Measurements from ENCODE around the gene CLK1.
"Not testable (repeated sequence)": the region's sequence is repeated elsewhere in the genome, so short reads cannot be mapped to it uniquely, and the experiment has no call there.

Gene CLK1

DNA sequence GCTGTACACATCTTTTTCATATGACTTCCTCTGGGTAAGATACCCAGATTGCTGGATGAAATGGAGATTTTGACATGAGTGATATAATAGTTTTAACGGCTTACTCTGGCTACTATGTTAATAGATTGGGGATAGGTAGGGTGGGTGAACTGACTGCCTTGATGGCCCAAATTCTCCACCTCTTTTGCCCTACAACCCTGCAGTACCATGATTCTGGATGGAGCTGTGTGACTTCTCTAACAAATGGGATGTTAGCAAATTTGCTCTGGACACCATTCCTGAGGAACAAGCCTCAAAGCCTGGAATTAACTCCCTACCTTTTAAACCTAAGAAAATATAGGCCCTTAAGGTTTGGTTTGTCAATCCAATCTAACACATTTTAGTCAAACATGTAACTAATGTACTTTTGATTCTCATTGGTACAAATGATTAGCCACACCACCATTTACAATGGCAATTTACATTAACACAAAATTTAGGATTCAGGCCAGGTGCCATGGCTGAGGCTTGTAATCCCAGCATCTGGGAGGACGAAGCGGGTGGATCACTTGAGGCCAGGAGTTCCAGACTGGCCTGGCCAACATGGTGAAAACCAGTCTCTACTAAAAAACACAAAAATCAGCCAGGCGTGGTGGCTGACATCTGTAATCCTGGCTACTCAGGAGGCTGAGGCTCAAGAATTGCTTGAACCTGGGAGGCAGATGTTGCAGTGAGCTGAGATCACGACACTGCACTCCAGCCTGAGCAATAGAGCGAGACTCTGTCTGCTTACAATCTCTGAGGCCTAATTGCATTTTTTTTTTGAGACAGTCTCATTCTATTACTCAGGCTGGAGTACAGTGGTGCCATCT is 12.8 kb downstream of the CLK1 start:
- DNase-seq (ENCODE audit: low read depth in 2 of 2, low spot score in 1 of 2), result no peak

DNA sequence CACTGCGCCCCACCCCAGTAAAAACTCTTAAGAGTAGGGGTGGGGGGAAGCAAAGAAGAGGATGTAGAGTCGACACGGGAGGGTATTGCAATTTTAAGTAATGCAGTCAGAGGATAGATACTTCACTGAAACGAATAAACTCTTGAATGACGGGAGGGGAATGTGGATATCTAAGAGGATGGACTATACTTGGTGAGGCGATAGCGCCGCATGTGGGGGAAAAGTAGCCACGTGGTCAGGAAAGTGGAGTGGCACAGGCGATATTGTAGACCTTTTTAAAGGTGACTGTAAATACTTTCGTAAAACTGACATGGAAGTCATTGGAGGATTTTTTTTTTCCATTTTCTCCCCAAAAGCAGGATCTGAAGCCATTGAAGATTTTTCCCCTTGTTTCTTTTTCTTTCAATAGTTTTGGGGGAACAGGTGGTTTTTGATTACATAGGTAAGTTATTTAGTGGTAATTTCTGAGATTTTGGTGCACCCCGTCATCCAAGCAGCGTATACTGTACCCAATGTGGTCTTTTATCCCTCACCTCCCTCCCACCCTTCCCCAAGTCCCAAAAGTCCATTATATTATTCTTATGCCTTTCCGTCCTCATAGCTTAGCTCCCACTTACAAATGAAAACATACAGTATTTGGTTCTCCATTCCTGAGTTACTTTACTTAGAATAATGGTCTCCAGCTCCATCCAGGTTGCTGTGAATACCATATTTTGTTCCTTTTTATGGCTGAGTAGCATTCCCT is 13.8 kb downstream of the CLK1 start:
- no peak for DNase-seq (ENCODE audit: low read depth in 2 of 2, low spot score in 1 of 2)

DNA sequence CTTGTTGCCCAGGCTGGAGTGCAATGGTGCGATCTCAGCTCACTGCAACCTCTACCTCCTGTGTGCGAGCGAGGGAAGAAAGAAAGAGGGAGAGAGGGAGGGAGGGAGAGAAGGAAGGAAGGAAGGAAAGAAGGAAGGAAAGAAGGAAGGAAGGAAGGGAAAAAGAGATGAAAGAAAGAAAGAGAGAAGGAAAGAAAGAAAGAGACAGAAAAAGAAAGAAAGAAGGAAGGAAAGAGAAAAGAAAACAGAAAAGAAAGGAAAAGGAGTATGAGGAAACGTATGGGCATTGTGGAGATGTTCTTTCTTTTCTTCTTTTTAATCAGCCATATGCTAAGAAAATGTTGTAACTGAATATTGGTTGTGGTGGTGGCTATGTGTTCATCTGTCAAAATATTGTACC is 16.5 kb downstream of the CLK1 start:
- no peak for DNase-seq (ENCODE audit: low read depth in 2 of 2, low spot score in 1 of 2)

DNA sequence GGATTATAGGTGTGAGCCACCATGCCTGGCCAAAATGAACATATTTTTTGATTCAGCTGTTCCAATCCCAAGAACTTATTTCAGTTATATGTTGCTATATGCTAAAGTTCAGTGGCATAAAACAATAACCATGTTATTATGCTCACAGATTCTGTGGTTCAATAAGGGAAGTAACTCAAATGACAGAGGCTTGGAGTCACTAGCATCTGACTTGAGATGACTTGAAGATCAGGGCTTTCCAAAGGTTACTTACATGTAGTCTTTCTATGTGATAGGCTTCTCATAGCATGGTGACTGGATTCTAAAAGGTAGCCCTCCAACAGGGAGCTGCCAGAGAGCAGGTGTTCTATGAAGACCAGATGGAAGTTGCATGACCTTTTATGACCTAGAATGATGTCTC is 17.2 kb downstream of the CLK1 start:
- no peak for DNase-seq (ENCODE audit: low read depth in 2 of 2, low spot score in 1 of 2)

DNA sequence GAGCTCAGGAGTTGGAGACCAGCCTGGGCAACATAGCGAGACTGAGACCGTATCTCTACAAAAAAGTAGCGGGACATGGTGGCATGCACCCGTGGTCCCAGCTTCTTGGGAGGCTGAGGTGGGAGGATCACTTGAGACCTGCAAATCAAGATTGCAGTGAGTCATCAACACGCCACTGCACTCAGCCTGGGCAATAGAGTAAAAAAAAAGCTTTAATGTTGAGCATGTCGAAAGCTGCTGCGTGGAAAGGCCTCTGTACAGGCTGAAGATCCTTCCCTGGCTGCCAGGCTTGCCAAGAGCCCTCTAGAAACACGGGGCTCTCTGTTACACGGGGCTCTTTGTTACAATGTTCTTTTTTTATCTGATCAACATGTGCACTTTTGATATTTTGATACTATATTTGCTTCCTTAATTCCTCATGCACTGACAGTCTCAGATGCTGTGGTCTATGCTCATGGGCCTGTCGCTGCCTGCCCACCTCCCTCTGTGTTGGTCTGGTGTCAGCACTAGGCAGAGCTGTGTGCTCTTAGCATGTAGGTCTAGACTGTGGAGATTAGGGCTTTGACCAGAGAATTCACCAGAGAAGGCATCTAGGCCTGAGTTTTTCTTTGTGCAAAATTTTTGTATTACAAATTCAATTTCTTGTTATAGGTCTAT is 18.7 kb downstream of the CLK1 start:
- DNase-seq (ENCODE audit: low read depth in 2 of 2, low spot score in 1 of 2), result no peak

DNA sequence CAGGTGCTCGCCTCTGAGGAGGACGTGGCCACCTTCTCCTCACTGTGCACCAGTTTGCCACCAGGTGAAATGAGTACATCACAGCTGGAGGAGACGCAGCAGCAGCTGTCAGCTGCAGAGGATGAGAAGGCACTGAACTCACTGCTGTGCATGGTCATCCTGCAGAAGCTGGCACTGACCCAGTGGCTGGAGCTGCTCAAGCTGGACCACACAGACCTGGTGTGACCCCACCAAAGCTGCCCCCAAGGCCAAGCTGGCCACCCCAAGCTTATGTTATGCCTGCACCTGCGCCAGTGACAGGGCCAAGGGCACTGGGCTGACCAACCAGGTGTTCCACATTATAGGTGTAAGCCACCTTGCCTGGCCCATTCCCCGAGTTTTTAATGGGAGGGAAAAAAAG is 19.3 kb downstream of the CLK1 start:
- no peak for DNase-seq (ENCODE audit: low read depth in 2 of 2, low spot score in 1 of 2)

DNA sequence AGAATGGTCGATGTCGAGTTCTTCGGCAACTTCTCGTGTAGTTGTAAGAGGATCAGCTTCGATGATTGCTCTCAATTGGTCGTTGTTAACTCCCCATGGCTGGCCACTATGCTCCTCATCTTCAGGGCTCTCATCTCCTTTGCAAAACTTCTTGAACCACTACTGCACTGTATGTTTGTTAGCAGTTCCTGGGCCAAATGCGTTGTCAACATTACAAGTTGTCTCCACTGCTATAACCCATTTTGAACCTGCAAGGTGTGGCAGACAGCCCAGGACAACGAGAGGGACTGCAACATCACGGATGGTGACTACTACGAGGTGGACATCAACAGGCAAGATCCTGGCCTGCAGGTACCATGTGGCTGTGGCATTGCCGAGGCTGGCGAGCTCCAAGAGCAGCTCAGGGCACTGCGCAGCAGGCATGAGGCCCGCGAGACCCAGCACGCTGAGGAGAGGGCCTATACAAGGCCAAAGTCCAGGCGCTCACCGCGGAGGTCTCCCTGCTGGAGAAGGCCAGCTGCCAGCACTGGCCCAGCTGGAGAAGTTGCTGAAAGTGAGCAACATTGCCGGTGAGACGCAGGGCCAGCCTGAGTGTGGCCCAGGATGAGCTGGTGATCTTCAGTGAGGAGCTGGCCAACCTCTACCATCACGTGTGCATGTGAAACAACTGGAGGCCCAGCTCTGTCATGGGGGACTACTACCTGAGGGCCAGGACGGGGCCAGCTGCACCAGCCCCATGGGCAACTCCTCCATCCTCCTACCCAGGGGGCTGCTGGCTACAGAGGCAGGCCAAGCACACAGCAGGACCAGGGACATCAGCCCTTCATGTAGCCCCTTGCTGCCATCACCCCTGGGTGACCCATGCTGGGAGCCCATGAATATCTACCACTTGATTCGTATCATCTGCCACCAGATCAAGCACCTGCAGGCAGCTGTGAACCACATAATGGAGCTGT is 20.2 kb downstream of the CLK1 start:
- DNase-seq (ENCODE audit: low read depth in 2 of 2, low spot score in 1 of 2), result no peak

DNA sequence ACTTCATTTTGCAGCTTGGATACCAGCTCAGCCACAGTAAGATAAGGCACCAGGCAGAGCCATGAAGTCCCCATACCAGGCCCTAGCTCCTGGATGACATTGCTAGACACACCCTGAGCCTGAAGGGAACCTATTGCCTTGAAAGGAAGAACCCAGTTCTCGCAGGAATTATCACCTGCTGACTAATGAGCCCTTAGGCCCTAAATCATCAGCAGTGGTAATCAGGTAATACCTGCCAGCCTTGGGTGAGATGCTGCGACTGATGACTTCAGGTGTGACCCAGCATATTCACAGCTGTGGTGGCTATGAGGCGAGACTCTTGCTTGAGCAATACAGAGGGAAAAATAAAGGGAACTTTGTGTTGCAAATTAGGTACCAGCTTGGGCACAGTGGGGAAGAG is 24.9 kb downstream of the CLK1 start:
- no peak for DNase-seq (ENCODE audit: low read depth in 2 of 2, low spot score in 1 of 2)

DNA sequence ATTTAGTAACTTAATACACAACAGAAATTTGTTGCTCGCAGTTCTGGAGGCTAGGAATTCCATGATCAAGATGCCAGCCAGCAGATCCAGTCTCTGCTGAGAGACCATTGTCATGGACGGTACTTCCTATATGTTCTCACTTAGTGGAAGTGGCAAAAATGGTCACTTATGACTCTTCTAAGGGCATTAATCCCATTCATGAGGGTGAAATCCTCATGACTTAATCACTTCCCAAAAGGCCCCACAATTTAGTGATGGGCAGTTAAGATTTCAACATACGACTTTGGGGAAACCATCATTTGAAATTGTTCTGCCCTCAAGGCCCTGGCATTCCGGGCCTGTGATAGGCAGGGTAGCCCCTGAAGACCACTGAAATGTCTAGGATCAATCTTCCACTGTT is 29.8 kb downstream of the CLK1 start:
- DNase-seq (ENCODE audit: low read depth in 2 of 2, low spot score in 1 of 2), result no peak

DNA sequence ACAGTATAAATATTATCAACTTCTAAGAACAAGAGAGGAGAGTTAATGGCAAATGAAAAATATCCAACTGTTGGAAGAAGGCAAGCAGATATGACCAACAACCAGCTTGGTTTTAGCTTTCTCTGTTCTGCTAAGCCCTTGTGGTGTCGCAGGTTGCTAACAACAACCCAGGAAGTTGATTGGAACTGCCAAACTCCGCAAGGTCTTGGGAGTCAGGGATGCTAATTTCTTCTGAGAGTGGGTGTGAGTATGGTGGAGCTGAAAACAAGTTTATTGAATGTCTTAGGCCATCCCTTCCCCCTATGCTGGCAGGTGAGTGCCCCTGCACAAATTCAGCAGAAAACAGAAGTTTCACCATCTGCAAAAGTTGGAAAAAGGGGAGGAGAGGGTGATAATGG is 35.2 kb downstream of the CLK1 start:
- DNase-seq (ENCODE audit: low read depth in 2 of 2, low spot score in 1 of 2), result no peak

DNA sequence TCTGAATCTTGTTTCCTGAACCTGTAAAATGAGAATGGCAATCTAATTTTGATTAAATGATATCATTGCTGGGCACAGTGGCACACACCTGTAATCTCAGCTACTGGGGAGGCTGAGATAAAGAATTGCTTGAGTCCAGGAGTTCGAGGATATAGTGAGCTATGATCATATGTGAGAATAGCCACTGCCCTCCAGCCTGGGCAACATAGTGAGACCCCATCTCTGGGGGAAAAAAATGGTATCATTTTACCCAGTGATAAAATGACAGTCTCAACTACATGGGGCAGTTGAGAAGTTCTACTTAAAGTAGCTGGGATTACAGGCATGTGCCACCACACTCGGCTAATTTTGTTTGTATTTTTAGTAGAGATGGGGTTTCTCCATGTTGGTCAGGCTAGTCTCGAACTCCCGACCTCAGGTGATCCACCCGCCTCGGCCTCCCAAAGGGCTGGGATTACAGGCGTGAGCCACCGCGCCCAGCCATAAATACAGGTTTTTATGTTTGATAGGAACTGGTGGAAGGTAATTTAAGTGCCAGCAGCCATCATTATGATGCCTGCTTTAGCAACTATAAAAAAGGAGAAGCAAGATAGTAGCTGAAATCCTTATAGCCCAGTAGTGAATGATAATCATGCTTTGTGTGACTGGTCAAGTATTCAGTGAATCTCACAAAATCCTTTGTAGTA is 35.7 kb downstream of the CLK1 start:
- no peak for DNase-seq (ENCODE audit: low read depth in 2 of 2, low spot score in 1 of 2)

DNA sequence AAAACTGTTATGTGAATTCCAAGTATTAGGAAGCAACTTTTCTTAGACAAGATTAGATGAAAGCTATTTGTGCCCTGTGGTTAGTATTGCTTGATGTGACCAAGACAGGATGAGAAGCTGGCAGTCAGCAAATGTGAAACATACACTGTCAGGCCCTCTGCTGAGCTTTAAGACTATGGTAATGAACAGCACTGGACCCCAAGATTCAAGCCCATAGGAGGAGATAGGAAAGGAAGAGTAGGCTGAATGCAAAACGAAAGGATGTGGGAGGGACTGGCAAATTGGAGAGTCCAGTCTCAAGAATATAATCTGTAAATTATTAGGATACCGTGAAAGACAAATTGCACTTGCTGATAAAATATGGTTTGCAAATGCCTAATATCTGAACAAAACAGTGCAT is 36.4 kb downstream of the CLK1 start:
- no peak for DNase-seq (ENCODE audit: low read depth in 2 of 2, low spot score in 1 of 2)

DNA sequence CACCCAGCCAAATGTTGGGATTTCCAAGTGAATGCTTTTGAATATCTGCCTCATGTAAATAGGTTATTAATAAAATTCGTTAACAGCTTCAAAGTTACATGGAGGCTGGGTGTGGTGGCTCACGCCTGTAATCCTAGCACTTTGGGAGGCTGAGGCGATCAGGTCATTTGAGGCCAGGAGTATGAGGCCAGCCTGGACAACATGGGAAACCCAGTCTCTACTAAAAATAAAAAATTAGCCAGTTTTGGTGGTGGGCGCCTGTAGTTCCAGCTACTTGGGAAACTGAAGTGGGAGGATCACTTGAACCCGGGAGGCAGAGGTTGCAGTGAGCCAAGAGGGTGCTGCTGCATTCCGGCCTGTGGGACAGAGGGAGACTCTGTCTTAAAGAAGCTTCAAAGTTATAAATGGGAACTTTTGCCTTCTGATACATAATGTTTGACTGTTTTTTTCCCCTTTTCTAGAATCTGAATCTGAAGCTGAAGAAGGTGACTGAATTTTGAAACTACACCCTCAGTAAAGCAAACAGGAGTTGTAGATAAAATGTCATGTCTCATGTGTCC is 42.7 kb downstream of the CLK1 start:
- DNase-seq (ENCODE audit: low read depth in 2 of 2, low spot score in 1 of 2), result no peak

DNA sequence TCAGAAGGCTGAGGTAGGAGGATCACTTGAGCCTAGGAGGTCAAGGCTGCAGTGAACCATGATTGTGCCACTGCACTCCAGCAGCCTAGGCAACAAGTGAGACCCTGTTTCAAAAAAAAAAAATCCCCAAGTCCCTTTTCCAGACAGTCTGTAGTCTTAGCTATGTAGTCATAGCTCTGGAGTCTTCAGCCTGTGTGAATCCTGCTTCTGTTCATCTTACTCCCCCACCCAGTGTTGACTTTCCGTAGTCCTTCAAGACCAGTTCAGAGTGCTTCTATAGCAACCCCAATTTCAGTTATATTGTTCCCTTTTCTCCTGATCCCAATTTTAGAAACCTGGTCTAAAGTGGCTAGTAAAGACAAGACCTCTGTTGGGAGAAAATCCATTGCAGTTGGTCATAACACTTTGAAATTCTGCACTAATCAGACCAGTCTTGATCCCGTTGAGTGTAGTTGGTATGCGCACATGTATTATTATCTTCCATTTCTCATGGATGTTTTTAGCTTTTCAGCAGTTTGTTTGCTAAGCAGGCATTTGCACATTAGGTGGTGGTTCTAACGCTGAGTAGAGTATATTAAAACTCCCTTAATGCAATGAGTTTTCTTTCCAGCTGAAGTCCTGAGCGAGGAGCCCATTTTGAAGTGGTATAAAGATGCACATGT is 43.8 kb downstream of the CLK1 start:
- DNase-seq (ENCODE audit: low read depth in 2 of 2, low spot score in 1 of 2), result no peak

DNA sequence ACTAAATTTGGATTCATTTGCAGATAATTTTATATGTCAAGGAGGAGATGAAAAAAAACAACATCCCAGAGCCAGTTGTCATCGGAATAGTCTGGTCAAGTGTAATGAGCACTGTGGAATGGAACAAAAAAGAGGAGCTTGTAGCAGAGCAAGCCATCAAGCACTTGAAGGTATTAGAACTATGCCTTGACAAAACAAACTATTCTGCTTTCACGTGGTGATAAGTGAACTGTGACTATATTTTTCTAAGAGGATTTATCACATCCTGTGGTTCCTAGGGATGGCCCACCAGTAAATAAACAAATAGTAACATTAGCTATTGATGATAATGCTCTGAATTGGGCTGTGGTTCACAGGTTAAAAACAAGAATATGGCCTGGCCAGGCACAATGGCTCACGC is 45.7 kb downstream of the CLK1 start:
- DNase-seq (ENCODE audit: low read depth in 2 of 2, low spot score in 1 of 2), result not testable (repeated sequence)

DNA sequence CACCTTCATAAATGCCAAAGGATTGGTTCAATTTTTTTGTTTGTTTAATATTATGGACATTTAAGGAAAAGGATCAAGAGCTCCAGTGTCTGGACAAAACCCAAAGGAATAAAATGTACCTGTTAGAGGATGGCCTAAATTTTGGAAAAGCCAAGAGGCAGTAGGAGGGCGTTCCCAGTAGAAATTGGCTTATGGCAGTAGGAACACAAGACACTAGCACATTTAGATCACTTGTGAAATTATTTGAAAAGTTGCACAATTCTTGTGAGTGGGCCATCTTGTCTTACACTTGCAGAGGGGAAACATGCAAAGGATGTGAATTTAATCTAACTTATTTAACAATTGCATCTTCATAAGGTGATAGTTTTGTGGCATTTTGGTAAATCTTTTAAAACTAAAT is 49.5 kb downstream of the CLK1 start:
- no peak for DNase-seq (ENCODE audit: low read depth in 2 of 2, low spot score in 1 of 2)

DNA sequence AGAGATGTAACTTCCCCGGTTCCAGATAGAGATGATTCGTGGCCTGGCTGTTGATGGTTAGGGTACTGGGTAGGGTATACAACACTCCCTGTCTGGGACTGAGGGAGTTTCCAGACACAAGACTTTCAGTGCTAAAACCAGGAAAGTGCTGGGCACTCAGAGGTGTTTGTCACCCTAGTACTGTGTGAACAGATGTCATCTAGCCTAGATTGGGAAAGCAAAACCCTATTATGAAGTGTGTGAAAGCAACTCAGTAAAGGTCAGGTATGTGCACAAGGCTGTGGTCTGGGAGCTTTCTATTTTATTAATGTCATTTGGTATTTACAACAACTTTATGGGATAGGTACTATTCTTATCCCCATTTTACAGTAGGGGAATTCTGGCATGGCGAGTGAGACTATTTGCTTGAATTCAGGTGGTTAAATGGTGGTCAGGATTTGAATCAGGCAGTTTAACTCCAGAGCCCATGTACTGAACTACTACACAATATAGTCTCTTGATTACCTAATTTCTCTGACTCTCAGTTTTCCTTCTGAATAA is 50.1 kb downstream of the CLK1 start:
- DNase-seq (ENCODE audit: low read depth in 2 of 2, low spot score in 1 of 2), result no peak

DNA sequence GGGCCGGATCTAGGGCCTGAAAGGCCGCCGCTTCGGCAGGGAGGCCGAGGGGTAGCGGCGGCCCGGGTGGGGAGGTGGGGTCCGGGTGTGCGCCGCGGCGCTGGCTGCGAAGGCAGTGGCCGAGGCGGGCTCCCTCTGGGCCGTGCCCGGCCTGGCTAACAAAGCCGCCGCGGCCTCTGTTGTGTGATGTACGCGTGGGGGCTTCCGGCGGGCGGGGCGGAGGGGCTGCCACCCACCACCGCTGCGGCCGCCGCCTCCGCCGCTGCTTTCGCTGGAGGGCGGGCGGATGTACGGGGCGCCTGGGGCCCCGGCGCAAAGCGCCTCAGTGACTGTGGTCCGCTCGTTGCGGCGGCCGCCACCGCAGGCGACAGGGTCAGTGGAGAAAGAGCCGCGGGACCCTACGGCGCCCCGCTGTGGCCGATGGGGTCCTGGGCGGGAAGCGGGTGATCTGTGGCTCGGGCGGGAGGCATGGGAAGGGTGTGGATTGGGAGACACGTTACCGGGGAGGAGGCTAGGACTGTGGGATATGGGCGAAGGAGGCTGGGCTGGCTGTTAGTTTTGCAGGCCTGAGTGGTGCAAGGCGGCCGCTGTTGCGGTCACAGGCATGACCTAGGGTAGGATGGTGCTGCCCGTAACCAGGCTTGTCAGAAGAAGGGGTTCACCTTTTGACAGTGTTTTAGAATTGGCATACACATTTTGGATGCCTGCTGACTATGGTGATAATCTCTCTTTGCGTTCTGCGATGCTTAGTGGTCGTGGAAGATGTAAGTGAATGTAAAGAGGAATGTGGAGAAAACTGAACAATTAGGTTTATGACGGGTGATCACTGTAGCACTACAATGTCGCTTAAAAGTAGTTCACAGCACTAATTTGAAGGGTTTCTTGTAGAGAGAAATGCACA is 52.1 kb downstream of the CLK1 start:
- DNase-seq (ENCODE audit: low read depth in 2 of 2, low spot score in 1 of 2), result peak; percentile 20 to 47
